NB4 (cell line): ENCODE results near the gene PINK1.

ENCODE experiments used
- DNase-seq: peaks from one replicate; pipeline ENCODE4 v3.0.0; 2010; ENCODE audit warnings: low read depth
- H3K4me3 ChIP-seq: one replicate; pipeline ENCODE4 v1.5.1; 2011; ENCODE audit warnings: mild to moderate bottlenecking, low read depth, low read length, moderate library complexity
- CTCF ChIP-seq: IDR thresholded peaks from one replicate; pipeline ENCODE4 v1.5.1; 2012; ENCODE audit warnings: low read depth, low read length
- MAX ChIP-seq: IDR thresholded peaks from 2 replicates; pipeline ENCODE4 v1.6.1; 2011; ENCODE audit warnings: low read depth, low read length
- MYC ChIP-seq: IDR thresholded peaks from 2 replicates; pipeline ENCODE4 v1.6.1; 2011; ENCODE audit warnings: low read depth, low read length
- POLR2A ChIP-seq: IDR thresholded peaks from 2 replicates; pipeline ENCODE4 v1.6.1; 2011; ENCODE audit warnings: mild to moderate bottlenecking; ENCODE audit not compliant: insufficient read length; ENCODE audit errors: extremely low read depth

The PINK1 gene

GRCh38 chr1:20615946-20616846 lies 17.1 kb upstream of the PINK1 start:
- no peak for TF ChIP-seq MYC
- no peak for TF ChIP-seq MAX
- TF ChIP-seq POLR2A: no peak
- no peak for TF ChIP-seq CTCF
- DNase-seq: no peak

GRCh38 chr1:20616847-20617487 lies 16.3 kb upstream of the PINK1 start:
- no peak overlapping the region for H3K4me3 ChIP-seq
- no peak for DNase-seq
- no peak for TF ChIP-seq MYC
- no peak for TF ChIP-seq CTCF
- no peak for TF ChIP-seq MAX
- no peak for TF ChIP-seq POLR2A

More at GRCh38 chr1:20615946-20616846, 17.1 kb upstream of the PINK1 start:
- no peak overlapping the region for H3K4me3 ChIP-seq

DNA sequence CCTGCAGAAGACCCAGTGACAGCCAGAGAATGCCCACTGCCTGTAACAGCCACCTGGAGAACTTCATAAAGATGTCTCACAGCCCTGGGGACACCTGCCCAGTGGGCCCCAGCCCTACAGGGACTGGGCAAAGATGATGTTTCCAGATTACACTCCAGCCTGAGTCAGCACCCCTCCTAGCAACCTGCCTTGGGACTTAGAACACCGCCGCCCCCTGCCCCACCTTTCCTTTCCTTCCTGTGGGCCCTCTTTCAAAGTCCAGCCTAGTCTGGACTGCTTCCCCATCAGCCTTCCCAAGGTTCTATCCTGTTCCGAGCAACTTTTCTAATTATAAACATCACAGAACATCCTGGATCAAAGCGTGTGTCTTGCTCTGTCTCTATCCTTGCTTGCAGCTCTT lies 14.7 kb upstream of the PINK1 start:
- no peak for TF ChIP-seq CTCF
- TF ChIP-seq MYC: no peak
- no peak for TF ChIP-seq MAX
- TF ChIP-seq POLR2A: no peak
- DNase-seq: no peak
- H3K4me3 ChIP-seq: no peak overlapping the region

DNA sequence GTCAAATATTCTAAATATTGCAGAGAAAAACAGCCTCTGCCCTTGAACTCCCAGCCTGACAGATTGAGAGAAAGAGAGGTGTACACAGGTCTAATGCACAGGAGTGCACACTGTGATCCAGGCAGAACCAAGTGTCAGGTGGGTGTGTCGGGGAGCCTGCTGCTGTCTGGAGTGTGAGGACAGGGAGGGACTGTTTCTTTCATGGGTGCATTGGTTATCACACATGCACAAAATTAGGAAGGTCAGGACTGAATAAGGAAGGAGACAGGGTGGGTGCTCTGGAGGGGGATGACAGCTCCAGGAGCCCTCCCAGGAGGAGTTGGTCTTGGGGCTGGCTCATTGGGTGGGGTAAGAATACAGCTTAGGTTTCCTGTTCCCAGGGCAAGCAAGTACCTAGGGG lies 13.3 kb upstream of the PINK1 start:
- TF ChIP-seq POLR2A (no peak), CTCF (no peak), MAX (no peak), MYC (no peak)
- no peak overlapping the region for H3K4me3 ChIP-seq
- DNase-seq: no peak

DNA sequence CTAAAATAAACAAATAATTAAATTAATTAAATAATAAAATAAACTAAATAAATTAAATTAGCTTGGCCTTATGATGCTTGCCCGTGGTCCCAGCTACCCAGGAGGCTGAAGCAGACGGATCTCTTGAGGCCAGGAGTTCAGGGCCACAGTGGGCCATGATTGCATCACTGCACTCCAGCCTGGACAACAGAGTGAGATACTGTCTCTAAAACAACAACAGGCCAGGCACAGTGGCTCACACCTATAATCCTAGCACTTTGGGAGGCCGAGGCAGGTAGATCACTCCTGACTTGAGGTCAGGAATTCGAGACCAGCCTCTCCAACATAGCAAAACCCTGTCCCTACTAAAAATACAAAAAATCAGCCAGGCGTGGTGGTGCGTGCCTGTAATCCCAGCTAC lies 12.2 kb upstream of the PINK1 start:
- no peak for DNase-seq
- H3K4me3 ChIP-seq: no peak overlapping the region
- TF ChIP-seq CTCF (no peak), MYC (no peak), POLR2A (no peak), MAX (no peak)
